Measurements from ENCODE around the gene KRTAP10-1.
A peak's percentile ranks its signal among the peaks of the same experiment; 100 is the strongest.
"Not testable (repeated sequence)": the region's sequence is repeated elsewhere in the genome, so short reads cannot be mapped to it uniquely, and the experiment has no call there.

KRTAP10-1 gene, protein sequence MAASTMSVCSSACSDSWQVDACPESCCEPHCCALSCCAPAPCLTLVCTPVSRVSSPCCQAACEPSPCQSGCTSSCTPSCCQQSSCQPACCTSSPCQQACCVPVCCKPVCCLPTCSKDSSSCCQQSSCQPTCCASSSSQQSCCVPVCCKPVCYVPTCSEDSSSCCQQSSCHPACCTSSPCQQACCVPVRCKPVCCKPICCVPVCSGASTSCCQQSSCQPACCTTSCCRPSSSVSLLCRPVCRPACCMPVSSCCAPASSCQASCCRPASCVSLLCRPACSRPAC

DNA sequence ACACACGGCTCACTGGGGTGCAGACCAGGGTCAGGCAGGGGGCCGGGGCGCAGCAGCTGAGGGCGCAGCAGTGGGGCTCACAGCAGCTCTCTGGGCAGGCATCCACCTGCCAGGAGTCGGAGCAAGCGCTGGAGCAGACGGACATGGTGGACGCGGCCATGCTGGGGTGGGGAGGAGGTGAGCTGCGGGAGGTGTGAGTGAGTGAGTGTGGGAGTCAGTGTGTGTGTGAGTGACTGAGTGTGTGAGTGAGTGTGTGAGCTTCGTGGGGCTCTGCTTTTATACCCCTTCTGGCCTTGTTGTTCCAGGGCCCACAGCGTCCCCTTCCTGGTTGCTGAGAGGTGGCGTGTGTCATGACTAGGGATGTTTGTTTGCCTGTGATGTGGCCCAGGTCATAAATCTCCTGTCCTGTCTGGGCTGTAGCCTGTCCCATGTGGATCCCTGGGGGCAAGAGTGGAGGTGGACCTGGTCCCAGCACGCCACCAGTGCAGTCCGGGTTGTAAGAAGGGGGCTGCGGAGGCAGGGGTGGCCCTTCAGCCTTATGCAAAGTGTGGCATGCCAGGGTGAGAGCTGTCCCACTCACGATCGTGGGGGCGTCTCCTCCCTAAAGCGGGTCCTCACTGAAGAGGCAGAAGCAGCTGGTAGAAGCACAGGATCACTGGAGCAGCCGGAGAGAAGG lies at the start of gene KRTAP10-1:
Gene KRTAP10-1 (minus strand): TSS at position 205 of the 676 bp plus-strand sequence. CDS start 45 bp downstream, at position 160.
- DNase-seq = no peak

DNA sequence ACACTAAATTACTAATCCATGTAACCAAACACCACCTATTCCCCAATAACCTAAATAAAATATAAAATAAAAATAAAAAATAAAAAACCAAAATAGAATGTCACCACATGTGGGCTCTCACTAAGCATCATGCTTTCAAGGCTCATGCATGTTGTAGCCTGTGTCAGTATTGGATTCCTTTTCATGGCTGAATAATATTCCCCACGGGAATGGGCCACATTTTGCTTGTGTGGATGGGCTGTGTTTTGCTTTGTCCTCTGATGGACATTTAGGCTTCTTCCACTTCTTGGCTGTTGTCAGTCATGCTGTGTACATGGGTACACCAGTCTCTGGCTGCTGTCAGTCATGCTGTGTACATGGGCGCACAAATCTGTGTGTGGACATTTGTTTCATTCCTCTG lies 49.1 kb upstream of the KRTAP10-1 start:
- no peak for DNase-seq

DNA sequence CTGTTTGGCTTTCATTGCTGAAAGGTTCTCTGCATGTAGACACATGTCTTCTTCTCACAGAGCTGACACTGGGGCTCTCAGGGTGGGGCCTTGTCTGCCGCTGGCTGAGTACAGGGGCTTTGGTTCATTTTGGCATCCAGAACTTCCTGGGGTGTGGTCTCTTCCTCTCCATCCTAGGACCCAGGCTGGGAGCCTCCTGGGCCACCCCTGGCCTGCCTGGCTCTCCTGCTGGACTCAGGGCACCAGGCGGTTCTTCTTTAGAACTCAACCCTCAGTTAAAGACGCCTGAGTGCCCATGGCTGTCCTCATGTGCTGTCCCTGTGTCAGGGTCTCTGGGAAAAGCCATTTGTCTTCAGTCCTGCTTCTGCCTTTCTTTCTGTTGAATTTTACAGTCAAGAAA lies 45.9 kb upstream of the KRTAP10-1 start:
- no peak for DNase-seq

DNA sequence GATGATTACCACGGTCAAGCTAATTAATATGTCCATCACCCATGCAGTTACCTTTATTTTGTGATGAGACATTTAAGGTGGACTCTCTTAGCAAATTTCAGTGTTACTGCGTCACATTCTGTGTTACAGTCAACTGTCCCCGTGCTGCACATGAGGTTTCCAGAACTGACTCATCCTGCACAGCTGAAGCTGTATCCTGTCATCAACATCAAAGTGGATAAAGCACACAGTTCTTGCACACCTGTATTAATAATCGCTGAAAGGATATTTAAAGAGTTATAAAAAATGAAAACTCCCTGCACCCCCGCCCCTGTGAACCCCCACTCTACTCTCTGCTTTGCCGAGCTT lies 43.8 kb upstream of the KRTAP10-1 start:
- DNase-seq = peak; percentile 33

DNA sequence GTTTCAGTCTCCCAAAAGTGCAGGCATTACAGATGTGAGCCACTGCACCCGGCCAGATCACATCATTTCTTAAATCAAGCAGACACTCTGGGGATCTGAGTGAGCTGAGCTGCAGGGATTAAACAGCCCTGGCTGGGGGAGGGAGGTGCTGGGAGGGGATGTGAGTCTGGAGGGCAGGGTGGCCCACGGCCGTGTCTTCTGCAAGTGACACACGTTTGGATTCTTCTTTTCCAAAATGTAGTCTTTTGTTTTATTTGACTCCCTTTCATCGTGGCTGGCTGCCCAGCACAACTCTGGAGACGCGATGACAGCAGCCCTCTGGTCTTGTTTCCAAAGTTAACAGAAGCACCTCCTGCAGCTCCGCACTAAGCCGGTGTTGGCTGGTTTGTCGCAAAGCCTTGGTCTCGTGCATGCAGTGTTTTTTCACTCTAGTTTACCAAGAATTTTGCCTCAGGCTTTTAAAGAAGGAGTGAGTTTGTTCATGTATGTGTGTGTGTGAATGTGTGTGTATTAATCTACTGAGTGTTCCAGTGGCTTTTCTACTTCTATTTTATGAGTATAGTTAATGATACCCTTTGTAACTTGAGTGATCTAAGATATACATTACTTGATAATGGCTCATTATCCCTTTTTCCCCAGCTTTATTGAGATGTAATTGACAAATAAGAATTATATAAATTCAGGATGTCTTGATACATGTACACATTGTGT lies 43.2 kb upstream of the KRTAP10-1 start:
- no peak for DNase-seq

DNA sequence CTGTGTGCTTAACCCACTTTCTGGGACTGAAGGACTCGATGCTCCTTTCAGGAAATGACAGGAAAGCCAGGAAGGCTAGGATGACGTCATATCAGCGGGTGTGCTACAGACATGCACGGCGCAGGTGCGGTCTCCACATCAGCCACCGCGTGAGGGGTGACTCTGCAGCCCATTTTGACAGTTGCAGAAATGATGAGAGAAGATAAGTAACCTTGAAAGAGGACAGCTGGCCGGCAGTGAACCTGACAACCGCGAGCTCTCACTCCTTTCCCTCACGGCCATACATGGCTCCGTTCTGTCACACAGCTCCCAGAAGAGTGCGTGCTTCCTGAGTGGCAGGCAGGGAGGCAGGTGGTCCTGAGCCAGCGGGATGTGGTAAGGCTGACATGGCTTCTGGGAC lies 42.1 kb upstream of the KRTAP10-1 start:
- DNase-seq = no peak

DNA sequence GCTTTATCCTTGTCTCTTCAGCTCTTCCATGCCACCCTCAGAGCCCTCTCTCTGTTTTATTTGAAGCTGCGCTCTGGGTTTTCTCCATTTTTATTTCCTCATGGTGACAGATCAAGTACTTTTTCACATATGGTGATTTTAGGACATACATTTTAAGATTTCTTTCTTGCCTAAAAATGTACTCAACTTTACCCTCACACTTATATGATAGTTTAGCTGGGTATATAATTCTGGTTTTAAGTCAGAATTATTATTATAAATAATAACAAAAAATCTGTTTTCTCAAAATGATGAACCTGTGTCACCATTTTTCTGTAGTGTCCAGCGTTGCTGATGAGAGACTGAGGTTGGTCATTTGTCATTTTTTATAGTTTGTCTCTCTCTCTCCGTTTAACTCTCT lies 41.2 kb upstream of the KRTAP10-1 start:
- no peak for DNase-seq

DNA sequence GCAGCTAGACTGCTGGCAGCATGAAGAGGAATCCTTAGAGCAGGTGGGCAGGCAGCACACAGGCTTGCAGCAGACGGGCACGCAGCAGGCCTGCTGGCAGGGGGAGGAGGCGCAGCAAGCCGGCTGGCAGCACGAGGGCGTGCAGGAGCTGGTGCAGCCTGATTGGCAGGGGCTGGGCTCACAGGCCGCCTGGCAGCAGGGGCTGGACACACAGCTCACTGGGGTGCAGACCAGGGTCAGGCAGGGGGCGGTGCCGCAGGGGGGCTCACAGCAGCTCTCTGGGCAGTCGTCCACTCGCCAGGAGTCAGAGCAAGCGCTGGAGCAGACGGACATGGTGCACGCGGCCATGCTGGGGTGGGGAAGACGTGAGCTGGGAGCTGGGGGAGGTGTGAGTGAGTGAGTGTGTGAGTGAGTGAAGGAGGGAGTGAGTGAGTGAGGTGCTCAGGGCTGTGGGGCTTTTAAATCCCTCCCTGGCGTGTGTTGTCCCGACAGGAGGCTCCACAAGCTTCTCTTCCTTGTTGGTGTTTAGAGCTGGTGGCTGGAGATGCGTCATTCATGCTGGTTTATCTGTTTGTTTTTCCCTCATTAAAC lies 40.3 kb upstream of the KRTAP10-1 start, which contains the start of gene KRTAP10-5:
Gene KRTAP10-5 (minus strand): TSS at position 374 of the 591 bp plus-strand sequence. CDS start 26 bp downstream, at position 348.
- not testable (repeated sequence) for DNase-seq

DNA sequence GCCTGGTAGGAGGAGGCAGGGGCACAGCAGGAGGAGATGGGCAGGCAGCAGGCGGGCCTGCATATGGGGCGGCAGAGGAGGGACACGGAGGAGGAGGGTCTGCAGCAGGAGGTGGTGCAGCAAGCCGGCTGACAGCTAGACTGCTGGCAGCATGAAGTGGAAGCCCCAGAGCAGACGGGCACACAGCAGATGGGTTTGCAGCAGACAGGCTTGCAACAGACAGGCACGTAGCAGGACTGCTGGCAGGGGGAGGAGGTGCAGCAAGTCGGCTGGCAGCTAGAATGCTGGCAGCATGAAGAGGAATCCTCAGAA lies 39.8 kb upstream of the KRTAP10-1 start:
- no peak for DNase-seq

DNA sequence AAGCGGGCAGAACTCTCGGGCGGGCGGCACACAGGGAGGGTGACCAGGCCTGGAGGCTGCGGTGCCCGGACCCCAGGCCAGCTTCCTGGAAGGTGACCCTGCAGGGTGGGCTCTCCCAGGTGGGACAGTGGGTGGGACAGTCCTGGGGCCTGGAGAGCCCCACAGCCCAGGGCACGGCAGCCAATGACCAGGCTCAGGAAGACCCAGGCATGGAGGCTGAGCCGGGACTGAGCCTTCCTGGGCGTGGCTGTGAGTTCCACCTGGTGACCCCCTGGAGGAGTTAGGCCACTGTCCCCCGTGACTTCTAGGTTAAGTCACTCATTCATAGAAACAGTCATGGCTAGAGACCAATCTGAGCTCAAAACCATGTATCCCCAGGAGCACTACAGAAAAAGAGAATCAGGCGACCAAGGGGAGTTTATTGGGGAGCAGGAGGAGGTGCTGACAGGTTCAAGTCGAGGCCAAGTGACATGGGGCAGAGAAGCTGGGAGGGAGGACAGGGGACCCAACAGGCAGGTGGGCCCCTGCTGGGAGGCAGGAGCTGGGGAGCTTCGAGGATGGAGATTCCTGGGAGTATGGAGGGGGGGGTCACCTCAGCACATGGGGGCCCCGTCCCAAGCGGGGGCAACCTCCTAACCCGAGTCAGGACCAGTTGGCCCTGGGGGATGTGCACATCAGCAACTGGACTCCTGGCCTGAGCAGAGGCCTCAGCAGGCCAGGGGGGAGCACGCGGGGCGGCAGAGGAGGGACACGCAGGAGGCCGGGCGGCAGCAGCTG lies 39.2 kb upstream of the KRTAP10-1 start:
- DNase-seq = no peak

DNA sequence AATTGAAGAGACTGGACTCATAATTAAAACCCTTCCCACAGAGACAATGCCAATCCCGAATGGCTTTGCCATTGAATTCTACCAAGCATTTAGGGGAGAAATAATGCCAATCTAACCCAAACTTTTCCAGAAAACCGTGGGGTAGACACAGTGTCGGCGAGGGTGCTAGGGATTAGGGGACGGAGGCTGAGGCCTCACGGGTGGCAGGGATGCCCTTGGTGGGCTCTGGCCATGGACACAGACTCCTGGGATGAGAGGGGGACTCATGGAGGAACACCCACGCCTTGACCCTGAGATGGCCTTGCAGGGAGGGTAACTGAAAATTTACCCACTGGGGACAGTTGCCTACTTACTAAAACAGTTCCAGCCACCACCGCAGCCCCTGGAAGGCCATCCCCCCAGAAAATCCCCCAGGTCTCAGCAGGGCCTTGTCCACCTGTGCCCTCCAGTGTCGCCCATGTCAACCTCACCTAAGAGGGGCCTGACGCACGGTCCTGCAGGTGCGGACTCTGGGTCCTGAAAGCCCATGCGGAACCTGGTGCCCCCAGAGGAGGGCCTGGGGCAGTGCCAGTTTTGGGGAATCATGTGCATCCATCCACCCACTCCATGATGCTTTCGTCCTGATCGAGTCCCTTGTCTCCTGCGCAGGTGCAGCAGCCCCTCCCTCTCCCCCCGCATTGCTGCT lies 38.5 kb upstream of the KRTAP10-1 start:
- no peak for DNase-seq

DNA sequence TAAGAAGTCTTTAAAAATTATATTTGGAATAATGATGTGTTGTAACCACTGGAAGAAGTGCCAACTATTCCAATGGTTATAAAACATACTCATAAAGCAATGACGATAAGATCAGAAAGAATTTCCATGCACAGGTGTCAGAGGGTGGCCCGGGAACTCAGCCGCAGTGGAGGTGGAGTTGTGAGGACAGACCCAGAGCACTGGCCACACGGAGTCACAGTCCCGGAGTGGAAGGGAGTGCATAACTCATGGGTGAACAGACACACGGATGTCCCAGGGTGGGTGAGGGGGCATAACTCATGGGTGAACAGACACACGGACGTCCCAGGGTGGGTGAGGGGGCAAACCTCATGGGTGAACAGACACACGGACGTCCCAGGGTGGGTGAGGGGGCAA lies 36.0 kb upstream of the KRTAP10-1 start:
- no peak for DNase-seq

DNA sequence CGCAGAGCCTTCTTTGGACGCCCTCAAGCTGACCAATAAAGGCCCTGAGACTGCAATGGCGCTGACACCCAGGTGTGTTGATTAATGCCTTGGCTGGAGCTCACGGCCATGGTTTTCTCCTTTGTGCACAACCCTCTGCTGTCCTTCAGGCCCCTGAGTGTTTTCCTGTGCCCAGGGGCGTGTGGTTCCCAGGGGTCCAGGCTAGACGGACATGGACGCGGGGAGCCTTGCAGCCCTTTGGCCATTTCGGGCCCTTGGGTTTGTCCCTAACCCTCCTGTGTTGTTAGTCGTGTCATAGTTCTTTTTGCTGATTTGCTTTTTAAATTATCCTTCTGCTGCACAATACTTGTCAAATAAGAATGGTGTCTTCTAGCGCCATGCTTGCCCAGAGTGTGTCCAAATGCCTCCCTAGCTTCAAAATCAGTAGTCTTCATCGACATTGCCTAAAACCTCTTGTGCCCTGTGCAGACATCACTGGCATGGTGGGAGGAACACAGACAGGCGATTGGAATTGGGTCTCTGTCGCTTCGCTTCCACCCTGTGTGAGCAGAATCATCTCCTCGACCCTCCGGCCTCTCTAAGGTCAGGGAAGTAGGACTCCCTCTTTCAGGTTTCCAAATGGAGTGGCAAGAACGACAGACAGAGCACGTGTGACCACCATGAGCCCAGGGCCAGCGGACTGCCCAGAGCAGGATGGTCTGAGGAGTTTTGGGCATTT lies 35.5 kb upstream of the KRTAP10-1 start:
- no peak for DNase-seq

DNA sequence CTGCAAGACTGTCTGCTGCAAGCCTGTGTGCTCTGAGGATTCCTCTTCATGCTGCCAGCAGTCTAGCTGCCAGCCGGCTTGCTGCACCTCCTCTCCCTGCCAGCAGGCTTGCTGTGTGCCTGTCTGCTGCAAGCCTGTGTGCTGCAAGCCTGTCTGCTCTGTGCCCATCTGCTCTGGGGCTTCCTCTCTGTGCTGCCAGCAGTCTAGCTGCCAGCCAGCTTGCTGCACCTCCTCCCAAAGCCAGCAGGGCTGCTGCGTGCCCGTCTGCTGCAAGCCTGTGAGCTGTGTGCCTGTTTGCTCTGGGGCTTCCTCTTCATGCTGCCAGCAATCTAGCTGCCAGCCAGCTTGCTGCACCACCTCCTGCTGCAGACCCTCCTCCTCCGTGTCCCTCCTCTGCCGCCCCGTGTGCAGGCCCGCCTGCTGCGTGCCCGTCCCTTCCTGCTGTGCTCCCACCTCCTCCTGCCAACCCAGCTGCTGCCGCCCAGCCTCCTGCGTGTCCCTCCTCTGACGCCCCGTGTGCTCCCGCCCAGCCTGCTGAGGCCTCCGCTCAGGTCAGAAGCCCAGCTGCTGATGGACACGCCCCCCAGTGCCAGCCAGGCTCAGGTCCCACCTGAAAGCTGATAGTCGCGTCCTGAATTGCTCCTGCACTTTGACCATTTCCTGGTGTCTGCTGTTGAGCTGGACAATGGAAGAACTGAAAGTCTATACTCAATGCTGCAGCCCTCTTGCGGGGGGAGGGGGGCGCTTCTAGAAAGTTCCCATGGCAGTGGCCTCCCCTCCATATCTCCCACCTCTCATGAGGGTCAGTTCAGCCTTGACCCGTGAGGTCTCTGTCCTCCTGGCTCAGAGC lies 34.7 kb upstream of the KRTAP10-1 start:
- no peak for DNase-seq

DNA sequence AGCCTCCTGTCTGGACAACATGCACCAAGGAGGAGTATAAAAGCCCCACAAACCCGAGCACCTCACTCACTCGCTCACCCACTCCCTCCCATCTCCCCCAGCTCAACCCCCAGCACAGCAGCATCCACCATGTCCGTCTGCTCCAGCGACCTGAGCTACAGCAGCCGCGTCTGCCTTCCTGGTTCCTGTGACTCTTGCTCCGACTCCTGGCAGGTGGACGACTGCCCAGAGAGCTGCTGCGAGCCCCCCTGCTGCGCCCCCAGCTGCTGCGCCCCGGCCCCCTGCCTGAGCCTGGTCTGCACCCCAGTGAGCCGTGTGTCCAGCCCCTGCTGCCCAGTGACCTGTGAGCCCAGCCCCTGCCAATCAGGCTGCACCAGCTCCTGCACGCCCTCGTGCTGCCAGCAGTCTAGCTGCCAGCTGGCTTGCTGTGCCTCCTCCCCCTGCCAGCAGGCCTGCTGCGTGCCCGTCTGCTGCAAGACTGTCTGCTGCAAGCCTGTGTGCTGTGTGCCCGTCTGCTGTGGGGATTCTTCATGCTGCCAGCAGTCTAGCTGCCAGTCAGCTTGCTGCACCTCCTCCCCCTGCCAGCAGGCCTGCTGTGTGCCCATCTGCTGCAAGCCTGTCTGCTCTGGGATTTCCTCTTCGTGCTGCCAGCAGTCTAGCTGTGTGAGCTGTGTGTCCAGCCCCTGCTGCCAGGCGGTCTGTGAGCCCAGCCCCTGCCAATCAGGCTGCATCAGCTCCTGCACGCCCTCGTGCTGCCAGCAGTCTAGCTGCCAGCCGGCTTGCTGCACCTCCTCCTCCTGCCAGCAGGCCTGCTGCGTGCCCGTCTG lies 33.8 kb upstream of the KRTAP10-1 start, which contains the start of gene KRTAP10-4:
Gene KRTAP10-4 (plus strand): TSS at position 100 of the 827 bp plus-strand sequence. CDS start 30 bp downstream, at position 130.
- DNase-seq = not testable (repeated sequence)

DNA sequence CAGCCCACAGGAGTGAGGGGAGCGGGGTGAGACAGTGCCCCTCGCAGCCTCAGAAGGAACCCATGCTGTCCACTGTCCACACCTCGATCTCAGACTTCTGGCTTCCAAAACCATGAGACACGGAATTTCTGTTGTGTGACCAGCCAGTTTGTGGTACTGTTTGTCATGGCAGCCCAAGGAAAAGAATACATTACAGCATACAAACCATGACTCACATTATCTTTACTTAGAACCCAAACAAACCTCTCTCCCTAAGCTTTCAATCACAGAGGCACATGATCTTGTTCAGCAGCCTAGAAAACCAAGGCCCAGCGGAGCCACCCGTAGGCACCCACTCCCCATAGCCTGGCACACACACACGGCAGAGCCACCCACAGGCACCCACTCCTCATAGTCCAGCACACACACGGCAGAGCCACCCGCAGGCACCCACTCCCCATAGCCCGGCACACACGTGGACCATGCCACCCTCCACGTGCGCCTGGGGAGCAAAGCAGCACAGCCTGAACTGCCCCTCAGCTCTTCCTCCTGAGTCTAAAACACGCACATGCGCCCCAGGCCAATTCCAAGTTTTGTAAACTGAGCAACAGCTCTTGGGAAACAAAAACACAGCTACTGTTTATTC lies 33.1 kb upstream of the KRTAP10-1 start:
- DNase-seq = no peak

DNA sequence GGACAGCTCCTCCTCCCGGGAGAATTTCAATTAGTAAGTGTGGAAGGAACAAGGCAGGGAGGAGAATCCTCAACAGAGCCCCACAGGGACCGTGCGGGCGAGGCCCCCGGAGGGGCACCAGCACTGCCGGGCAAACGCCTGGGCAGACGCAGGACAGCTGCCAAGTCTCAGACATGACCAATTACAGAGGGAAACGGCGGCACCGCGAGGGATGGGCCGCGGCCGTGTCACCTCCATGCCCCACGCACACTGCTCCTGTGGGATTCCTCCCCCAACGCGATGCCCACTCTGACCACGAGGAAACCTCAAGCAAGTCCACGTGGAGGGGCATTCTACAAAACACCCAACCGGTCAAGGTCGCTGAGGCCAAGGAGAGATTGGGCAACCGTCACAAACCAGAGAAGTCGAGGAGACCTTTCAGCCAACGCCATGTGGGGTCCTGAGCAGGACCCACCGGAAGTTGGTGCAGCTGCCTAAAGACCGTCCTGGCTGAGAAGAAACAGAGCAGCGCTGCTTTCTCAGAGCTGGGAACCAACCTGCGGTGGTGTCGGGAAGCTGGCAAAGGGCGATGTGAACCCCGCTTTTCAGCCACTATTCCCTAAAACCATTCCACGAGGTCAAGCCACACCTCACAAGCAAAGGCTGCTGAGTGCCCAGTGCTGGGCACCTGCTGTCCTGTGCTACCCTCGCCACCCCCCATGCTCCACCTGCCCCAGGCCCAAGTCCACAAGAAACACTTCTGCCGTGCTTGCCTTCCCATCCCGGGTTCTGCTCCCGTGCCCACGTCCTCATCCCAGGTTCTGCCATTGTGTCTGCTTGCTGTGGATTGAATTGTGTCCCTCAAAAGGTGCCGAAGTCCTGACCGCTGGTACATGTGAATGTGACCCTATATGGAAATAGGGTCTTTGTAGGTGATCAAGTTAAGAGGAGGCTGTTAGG lies 32.1 kb upstream of the KRTAP10-1 start:
- no peak for DNase-seq

DNA sequence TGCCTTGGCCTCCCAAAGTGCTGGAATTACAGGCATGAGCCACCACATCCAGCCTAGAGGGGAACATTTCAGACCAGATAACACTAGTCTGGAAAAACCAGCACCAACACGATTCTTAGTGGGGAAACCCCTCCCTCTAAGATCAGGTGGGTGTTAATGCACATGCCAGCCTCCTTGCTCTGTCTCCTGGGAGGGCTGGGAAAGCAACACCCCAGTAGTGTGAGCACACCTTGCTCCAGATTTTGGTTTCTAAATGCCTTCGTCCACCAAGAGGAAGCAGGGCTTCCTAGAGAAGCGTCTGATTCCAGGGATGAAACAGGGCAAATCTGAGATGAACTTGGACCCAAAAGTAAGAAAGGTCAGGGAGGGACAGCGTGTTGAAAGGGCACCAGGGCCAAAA lies 31.3 kb upstream of the KRTAP10-1 start:
- DNase-seq = no peak
